GM19395 (cell line): ENCODE data around the gene B3GAT3.
"Not testable (repeated sequence)": the region's sequence is repeated elsewhere in the genome, so short reads cannot be mapped to it uniquely, and the experiment has no call there.

Experiments used
- ATAC-seq: cut with Tn5 transposase; IDR thresholded peaks from one replicate; pipeline ENCODE4 v1.9.1; 2021; ENCODE audit warnings: mild to moderate bottlenecking, moderate library complexity; ENCODE audit not compliant: unreplicated experiment

Gene B3GAT3

DNA sequence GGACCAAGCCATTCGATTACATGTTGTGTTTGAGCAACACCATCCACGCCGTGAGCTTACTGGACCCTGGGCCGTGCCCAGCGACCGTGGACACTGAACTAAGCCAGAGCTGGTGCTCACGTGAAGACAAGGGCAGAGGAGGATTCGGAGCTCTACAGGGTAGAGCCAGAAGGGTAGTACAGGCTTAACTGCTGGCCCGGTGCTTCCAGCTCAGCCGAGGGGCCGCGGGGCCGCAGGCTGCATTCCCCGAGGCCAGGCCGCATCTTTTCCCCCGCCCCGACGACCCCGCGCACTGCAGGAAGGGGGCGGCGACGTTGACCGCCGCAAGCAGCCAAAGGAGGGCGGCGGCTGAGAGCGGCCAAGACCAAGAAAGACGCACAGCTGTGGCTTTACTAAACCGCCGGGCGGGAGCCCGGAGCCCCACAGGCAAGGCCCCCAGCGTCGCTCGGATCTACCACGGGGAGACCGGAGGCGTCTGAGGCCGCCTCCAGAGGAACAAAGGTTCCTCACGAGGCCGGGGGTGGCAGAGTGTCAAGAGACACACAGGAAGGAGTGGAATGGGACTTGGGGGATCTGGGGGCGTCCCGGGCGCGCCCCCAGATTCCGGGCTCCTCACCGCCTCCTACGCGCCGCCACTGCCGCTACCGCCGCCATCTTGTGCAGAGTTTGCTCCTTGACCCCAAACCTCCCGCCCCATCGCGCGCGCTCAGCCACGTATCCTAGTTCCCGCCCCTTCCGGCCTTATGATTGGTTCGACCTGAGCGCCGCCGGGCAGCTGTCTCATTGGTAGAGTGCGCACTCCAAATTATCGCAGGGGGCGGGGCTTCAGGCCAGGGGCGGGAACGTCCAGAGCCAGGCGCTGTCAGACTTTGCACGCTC lies 24.4 kb upstream of the B3GAT3 start, which contains the start of gene GANAB:
TSS of gene GANAB (minus strand) at position 668 of the 879 bp plus-strand sequence. CDS start at position 654, 14 bp downstream.
- ATAC-seq: peak; percentile 89

DNA sequence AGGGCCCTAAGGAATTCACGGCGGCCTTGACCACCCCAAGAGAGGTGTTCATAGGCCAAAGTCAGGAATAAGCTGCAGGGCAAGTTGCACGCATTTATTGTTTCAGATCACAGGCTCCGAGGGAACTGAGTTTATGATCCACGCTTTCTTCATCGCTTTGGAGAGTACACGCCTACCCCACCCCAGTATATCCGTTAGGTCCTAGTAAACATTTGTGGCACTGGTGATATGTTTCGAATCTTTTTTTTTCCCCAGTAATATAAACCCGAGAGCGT lies 23.8 kb upstream of the B3GAT3 start:
- no peak for ATAC-seq

DNA sequence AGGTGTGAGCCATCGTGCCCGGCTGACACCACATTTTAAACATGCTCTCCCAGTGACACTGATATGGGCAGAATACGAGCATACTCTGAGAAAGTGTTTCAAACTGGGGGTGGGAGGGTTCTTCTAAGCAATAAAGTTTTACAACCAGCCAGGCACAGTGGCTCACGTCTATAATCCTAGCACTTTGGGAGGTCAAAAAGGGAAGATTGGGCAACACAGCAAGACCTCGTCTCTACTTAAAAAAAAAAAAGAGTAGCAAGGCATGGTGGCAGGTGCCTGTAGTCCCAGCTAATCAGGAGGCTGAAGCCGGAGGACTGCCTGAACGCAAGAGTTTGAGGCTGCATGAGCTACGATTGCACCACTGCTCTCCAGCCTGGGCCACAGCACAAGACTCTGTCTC lies 22.4 kb upstream of the B3GAT3 start:
- ATAC-seq: no peak

DNA sequence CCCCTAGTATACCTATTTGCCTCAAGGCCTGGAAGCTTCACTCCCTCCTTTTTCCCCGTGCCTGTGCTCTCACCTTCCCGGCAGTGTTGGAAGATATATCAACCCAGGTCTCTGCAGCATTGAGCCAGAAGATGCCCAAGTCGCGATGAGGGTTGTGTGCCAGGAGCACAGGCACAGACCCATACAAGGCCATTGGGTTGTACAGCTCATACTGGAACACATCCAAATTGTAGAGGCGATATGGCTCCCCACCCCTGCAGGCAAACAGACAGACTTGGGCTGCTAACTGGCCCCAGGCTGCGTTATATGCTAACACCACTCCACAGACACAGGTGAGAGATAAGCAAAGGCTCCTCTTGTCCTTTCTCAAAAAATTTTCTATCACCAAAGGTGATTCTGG lies 10.7 kb upstream of the B3GAT3 start:
- ATAC-seq: no peak

DNA sequence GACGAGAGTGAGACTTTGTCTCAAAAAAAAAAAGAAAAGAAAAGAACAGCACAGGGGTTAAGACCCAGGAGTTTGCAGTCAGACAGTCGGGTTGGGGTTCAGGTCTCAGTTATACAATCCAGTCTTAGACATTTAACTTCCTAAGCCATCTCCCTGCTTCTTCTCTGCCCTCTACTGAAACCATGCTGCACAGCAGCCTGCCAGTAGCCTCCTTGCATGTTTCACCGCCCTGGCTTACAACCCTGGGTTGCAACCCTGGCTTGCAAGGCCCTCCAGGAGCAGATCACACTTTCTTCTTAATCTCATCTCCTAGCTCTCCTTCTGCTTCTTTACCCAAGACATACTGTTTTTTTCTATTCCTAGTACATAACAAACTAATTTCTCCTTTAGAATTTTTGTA lies 5.9 kb upstream of the B3GAT3 start:
- ATAC-seq: no peak

DNA sequence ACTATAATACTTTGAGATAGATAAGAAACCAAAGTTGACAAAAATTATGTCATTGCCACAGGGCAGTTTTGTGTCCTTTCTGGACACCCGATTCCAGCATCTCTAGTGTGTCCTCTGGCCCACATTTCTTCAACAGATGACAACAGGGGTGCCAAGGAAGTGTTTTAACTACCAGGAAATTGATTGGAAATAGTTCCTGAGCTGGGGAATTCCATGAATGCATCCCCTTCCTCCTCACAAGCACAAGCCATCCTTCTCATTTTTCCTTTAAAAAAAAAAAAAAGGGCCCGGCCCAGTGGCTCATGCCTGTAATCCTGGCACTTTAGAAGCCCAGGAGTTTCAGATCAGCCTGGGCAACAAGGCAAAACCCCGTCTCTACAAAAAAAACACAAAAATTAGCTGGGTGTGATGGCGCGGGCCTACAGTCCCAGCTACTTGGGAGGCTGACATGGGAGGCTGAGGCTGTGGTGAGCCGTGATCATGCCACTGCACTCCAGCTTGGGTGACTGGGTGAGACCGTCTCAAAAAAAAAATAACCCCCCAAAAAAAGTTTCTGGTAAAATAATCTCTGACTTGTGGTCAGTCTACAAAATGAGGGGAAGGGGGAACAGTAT lies 797 bp upstream of the B3GAT3 start:
- ATAC-seq: no peak

DNA sequence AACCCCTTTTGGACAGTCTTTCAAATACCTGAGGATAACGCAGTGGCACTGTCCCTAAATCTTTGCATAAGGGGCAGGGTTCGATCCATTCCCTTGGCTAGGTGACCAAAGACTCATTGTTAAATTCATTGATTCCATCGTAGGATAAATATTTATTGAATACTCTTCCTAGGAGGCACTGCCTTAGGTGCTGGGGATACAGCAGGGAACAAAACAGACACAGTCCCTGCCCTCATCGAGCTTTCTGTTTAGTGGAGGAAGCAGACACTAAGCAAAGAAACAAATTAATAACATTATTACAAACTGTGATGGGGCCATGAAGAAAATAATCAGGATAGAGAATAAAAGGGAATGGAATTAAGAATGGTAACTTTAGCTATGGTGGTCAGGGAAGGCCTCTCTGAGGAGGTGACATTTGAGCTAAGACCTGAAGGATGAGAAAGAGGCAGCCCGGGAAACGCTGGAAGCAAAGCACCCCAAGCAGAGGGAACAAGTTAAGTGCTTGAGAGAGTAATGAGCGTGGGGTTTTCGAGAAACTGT lies 689 bp downstream of the B3GAT3 start:
- no peak for ATAC-seq

DNA sequence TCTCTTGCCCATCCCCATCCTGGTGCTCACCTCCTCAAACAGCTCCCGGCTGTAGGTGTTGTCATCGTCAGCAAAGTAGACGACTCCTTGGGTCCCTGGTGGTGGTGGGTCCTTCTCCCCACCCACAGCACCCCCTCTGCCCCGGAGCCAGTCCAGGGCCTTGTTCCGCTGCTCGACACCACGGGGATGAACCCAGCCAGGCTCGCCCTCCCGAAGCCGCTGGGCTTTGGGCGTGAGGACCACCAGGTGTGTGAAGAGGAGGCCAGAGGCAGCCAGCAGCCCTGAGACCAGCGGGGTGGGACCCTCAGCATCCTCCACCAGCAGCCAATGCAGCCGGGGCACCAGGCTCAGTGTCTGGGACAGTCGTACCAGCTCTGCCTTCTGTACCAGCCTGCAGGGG lies 4.8 kb downstream of the B3GAT3 start:
- ATAC-seq: not testable (repeated sequence)

DNA sequence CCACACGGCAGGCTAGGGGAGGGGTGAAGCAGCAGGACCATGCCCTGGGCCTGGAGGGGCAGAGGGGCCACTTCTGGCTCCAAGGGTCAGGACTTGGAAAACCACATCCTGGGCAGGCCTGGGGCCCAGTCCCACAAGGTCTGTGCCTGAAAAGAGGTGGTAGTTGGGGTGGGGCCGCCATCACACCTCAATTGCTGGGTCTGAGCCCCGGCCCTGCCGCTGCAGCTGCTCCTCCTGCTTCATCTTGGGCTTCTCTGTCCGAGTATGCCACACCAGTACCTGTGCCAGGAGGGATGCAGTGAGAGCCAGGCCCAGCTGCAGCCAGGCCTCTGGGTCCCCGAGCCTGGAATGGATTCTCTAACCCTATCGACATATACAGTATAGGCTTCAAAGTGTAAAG lies 6.3 kb downstream of the B3GAT3 start:
- no peak for ATAC-seq

DNA sequence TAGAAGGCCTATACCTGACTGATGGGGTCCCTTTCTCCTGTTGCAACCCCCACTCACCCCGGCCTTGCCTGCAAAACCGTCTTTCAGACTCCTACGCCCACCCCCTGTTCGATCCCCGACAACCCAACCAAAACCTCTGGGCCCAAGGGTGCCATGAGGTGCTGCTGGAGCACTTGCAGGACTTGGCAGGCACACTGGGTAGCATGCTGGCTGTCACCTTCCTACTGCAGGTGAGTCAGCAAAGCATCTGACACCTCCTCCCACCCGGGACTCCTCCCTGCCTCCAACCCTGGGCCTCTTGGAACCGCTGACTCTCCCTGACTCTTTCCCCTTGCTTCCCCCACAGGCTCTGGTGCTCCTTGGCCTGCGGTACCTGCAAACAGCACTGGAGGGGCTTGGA lies 7.5 kb downstream of the B3GAT3 start:
- ATAC-seq: no peak

DNA sequence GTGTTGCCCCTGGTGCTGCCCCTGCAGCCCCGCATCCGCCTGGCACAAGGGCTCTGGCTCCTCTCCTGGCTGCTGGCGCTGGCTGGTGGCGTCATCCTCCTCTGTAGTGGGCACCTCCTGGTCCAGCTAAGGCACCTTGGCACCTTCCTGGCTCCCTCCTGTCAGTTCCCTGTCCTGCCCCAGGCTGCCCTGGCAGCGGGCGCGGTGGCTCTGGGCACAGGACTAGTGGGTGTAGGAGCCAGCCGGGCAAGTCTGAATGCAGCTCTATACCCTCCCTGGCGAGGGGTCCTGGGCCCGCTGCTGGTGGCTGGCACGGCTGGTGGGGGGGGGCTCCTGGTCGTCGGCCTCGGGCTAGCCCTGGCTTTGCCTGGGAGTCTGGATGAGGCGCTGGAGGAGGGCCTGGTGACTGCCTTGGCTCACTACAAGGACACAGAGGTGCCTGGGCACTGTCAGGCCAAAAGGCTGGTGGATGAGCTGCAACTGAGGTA lies 8.5 kb downstream of the B3GAT3 start:
- no peak for ATAC-seq

DNA sequence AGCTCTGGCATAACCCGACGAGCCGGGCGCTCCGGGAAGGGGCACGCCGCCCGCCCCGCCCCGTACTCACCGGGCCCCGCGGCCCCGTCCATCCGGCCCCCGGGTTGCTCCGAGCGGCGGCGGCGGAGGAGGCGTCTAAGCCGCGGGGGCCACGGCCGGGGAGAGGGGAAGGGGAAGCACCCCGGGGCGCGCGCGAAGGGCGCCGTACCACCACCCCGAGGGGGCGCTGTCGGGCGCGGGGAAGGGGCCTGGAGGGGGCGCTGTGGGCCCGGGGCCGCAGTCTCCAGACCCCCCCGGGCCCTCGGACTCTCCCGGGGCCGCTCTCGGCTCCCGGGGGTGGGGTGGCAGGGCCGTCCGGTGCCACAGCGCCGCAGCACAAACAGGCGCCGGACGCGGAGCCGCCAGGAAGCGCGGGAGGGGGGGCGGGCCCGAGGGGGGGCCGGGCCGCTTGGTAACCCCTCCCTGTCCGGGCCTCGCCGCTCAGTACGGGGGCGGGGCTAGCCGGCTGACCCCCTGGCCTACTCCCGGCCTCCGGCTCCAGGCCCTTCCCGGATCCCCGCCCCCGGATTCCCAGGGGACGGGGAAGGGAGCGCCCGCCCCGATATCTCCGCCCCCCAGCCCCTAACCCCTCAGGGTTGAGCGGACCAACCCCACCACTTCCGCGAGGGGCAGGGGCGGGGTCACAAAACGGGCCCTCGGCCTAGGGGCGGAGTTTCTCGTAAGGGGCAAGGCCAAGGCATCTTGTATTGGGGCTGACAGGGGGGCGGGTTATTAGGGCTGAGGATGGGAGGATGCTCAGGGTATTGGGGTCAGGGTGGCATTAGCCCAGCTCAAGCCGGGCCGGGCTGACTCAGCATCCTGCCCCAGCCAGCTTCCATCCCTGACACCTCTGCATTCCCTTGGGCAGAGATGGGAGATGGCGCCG lies 9.2 kb downstream of the B3GAT3 start, which contains the start of the genes EML3 and ROM1:
TSS of gene EML3 (minus strand) at position 410 of the 925 bp plus-strand sequence. CDS start at position 92, 318 bp downstream.
TSS of gene ROM1 (plus strand) at position 892 of the 925 bp plus-strand sequence. CDS start at position 917, 25 bp downstream.
- ATAC-seq: peak; percentile 78

DNA sequence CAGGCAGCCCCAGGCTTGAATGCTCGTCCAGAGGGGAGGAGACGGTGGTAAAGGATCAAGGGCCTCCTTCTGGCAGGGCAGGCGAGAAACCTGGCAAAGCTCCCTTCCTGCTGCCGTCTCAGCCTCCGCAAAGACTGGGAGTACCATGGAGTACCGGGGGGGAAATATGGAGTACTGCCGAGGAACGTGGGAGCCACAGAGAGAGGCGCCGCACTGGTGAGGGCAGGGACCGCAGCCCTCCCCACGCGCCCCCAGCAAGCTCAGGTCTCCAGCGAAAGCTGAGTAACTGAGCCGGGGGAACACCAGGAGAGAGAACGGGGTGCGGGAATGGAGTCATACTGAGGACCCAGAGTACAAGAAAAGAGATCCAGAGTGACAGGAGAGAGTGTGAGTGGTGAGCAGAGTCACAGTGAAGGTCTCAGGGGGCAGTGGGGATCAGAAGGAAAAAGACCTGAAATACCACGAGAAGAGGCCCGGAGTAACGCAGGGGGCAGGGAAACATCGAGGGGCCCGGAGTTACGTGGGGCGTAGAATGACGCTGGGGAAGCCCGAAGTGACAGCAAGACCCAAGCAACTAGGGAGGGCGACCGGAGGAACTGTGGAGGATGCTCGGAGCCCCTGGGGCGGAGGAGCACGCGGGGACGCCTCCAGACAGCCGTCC lies 10.0 kb downstream of the B3GAT3 start:
- peak; percentile 40 for ATAC-seq

DNA sequence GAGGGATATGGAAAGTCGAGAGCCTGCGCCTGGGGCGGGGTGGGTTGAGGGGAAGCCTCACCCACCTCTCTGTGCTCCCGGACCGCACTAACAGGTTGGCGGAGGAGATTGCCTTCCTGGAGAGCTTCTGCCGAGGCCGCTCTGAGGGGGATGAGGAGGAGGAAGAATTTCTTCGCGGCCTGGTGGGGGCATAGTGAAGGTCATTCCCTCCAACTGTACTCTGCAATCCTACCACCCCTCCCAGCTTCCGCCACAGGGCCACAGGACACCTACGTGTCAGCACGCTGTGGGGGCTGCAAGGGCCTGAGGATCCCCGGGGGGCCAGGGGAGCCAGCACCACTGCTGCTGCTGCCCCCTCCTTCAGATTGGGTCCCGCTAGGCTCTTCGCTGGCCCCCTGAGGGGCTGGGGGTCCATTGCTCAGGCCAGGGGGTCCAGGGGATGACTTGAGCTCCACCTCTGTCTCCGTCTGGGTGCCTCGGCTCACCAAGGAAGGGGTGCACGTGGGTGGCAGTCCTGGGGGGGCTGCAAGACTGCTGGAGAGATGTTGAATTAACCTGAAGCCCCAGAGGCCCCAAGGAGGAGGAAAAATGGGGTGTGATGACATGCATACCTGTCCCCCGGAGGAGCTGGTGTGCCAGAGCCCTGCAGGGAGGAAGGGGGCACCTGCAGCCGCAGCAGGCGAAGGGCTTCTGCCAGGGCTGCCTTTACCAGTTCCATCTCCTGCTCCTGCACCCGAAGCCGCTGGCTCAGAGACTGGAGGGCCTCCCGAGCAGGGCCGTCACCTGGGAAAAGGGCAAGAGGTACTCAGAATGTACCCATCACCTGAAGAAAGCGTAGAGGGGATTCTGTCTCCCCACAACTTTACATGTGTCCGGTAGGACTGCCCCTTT lies 10.7 kb downstream of the B3GAT3 start:
- ATAC-seq: no peak

DNA sequence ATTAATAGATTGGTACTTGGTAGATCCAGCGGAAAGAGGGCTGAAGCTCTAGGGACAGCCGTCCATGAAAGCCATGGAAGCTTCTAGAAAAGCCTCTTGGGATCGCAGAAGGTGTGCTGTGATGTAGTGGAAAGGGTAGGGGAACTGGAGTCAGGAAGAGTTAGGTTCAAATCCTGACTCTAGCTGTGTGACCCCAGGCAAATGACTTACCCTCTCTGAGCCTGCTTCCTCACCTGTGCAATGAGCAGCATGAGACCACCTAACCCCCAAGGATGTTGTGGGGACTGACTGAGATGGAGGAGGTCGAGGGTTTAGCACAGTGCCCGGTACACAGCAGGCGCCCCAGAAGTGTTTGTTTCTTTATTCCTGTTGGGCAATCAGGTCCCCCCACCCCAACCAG lies 11.4 kb downstream of the B3GAT3 start:
- no peak for ATAC-seq

DNA sequence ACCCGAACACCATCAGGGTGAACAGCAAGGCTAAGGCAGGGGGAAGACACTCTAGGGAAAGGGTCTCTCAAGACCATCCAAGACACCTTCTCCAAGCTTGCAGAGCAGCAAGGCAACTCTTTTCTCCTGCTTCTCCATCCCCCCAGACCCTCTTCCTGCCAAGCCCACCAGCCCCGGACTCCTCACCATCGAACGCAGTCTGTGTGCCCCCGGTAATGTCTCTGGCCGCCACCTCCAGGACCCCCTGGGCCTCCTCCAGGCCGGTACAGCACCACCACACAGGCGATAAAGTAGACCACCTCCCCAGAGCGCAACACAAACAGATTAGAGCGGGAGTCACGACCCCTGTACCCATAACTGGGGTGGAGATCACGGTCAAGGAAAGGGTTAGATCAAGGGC lies 13.0 kb downstream of the B3GAT3 start:
- no peak for ATAC-seq

DNA sequence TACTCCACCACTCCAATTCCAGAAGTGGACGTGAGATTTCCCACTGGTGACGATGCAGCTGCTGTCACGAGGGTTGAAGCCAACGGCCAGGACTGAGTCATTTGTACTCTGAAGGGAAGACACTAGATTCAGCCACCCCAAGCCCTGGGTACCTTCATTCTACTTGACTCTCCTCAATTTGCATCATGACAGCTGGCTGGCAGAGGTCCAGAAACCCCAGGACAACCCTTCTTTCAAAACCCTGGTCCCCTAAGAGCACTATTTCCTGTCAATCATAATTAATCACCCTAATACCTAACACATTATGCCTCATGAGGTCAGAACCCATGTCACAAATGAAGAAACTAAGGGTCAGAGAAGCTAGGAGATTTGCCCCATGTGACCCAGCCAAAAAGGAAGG lies 14.1 kb downstream of the B3GAT3 start:
- no peak for ATAC-seq

DNA sequence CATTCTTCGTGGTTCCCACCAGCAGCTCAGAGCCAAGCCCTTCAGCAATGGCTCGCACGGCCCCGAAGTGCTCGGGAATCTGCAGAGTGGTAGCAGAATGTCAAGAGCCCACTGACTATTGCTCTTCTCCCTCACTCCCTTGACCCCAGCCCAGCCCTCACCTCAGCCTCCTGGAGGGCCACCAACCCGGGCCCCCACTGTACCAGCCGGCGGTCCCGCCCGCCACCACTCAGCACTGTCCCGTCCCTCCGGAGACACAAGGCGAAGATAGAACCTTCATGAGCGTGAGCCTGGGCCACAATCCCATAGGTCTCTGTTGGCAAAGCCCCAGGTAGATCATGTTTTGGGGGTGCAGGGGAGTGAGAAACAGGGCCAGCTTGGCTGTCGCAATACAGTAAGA lies 15.9 kb downstream of the B3GAT3 start:
- ATAC-seq: no peak

DNA sequence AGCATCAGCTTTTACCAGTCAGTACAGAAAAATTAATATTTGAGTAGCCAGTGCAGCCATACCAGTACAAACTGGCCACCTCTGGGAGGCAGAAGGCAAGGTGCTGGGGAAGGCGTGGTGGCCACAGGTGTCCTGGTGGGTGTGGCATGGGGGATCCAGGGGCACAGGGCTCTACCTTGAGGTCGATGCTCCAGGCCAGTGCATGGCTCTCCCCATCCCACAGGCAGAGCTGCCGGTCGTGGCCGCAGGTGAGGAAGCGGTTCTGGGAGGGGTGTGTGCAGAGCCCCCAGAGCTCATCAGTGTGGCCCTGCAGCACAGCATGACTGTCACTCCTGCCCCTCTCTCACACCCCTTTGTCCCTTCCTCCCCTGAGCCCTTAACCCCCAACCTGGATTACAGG lies 16.3 kb downstream of the B3GAT3 start:
- no peak for ATAC-seq
